IPS-NIHi7 (cell line): ENCODE results near the gene FAM25G.
"Not testable (repeated sequence)": the region's sequence is repeated elsewhere in the genome, so short reads cannot be mapped to it uniquely, and the experiment has no call there.

ENCODE experiments used
- DNase-seq: peaks from one replicate; pipeline ENCODE4 v3.0.0; 2012; ENCODE audit warnings: mixed read lengths; ENCODE audit errors: extremely low spot score

FAM25G gene

DNA sequence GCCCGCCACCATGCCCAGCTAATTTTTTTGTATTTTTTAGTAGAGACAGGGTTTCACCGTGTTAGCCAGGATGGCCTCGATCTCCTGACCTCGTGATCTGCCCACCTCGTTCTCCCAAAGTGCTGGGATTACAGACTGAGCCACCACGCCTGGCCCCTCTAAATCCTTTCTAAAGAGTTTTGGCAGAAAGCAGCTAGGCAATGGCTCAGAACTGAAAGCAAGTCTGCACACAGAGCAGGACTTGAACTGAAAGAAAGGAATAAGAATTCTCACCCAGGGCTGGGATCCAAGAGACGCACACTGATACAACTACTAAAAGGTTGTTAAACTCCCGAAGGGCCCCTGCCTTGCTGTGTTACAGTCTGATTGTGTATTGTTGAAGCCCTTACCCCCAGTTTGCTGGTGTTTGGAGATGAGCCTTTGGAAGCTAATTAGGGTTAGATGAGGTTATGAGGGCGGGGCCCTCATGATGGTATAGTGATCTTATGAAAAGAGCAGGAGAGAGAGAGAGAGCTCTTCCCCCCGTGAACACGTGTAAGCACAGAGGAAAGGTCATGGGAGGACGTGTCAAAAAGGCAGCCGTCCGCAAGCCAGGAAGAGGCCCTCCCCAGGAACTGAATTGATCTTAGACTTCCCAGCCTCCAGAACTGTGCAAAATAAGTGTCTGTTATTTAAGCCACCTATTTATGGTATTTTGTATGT, 26.1 kb downstream of the FAM25G start:
- DNase-seq: not testable (repeated sequence)

DNA sequence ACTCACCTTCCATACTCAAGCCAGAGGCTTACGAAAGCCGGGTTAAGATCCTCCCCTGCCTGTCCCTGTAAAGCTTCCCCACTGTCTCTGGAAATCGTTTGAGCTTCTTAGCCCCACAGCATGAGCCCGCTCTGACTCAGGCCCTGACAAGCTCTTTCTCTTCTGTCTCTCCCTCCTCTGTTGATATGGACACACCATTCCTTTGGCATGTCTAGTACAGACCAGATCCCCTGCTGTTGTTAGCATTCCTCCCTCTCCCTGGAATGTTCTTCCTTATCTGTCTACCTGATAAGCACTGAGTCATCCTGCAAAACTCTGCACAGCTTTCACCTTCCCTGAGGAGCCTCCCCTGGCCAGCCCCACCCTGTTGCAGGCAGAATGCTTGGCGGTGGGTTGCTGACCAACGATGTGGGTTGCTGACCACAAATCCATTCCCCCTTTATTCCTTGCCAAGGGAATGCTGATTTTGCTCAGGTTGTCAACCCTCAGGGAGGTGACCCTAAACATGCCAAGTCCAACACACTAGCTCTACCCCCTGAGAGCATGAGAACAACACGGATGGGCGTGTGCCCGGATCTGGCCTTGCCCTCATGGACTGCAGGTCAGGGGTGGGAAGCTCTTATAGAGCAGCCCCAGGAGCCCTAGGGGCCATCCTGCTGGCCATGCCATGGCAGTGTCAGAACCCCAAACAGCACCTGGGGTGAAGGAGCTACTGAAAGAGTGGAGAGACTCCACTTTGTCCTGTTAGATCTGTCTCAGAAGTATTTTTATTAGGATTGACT, 28.7 kb downstream of the FAM25G start:
- not testable (repeated sequence) for DNase-seq

GRCh38 chr10:47461261-47461687, 30.2 kb downstream of the FAM25G start:
- not testable (repeated sequence) for DNase-seq

DNA sequence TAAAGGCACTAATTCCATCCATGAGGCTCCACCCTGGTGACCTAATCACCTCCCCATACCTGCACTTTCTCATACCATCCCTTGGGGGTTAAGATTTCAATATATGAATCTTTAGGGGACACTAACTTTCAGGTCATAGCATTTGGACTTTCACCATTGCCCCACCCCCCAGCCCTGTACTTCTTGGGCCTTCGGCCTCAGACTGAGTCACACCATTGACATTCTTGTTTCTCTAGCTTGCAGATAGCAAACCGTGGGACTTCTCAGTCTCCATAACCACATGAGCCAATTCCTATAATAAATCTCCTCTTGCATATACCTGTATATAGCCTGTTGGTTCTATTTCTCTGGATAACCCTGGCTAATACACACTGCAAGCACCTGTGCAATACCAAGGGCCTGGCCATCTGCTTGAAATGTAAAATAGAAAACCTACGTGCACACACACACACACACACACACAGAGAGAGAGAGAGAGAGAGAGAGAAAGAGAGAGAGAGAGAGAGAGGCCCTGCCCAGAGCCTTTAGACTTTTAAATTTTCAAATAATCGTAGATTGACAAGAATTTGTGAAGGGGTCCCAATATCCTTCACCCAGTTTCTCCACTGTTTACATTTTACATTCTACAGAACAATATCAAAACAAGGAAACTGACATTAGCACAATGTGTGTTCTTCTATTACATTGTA, 32.9 kb downstream of the FAM25G start:
- no peak for DNase-seq

DNA sequence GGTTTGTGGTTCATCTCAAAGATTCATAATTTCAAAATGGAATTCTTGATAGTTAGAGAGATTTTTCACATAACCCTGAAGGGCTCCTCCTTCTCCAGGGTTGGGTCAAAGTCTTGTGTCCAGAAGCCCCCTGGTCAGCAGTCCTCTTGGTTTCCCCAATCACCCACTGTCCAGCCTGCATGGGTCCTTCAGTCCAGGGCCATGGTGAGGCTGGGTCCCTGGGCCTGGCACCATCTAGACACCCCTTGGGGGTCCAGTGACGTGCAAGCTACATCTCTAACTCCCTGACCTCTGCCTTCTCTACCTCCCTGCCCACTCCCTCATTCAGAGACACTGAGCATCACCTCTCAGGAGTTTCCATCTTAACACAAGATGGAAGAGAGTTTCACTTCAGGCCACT, 33.7 kb downstream of the FAM25G start:
- no peak for DNase-seq

DNA sequence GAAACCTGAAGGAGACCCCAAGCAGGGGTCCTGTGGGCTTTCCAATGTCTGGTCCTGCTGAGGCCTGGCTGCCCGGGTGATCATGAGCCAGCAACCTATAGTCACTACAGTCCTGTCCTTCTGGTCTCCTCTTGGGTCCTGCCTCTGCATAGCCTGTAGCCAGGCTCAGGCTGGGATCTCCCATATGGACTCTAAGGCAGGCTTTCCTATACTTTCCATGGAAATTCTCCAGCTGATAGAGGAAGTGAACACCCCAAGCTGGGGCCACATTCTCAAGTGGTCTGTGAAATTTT, 34.0 kb downstream of the FAM25G start:
- DNase-seq: no peak

DNA sequence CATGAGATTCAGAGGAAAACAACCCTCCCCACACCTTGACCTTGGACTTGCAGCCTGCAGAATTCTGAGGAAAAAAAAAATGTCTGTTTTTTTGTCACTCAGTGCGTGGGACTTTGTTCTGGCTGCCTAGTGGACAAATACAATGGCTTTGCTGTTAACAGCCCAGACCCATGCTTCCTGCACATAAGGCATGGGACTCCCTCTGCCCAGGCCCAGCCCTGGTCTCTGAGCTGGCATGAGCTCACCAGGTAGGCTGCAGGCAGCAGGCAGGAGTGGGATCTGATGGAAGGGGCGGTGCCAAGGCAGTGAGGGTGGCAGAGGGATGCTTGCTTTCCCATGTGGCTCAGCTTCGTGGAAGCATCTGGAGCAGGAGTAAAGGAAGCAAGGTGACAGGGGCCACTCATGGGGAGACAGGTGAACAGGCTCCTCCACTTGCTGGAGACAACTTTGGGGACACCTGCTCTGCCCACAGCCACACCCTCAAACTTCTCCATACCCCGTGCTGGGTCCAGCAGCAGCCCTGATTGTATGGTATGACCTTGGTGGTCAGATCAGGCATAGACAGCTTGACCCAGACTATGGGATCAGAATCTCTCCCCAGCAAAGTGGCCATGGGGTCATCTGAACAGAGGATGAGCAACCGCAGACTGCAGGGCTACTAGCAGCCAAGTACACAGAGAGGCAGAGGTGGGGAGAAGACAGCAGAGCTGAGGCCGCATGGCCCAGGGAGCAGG, 34.5 kb downstream of the FAM25G start:
- DNase-seq: no peak

DNA sequence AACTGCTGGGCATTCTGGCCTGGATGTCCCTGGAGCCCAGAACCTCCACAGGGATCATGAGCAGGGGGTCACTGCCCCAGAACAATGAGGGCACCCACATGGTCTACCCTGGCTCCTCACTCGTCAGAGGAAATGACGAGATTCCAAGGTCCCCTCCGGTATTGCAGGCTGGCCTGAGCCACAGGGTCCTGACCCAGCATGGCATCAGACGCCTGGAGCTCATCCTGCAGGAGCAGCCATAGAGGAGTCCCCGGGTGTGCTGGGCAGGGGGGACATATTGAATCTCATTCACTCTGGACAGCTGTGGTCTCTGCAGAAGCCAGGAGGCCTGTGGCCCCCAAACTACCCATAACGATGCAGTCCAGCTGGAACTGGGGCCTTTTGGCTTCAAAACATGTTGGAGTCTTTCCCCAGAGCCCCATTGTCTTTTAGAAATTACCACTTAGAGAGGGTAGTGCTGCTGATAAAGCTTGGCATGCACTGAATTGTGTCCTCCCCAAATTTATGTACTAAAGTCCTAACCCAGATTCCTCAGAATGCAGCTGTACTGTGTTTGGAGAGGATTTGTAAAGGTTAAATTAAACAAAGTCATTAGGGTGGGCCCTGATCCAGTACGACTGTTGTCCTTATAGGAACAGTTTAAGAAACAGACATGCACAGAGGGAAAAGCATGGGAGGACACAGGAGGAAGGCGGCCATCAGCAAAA, 35.3 kb downstream of the FAM25G start:
- no peak for DNase-seq

DNA sequence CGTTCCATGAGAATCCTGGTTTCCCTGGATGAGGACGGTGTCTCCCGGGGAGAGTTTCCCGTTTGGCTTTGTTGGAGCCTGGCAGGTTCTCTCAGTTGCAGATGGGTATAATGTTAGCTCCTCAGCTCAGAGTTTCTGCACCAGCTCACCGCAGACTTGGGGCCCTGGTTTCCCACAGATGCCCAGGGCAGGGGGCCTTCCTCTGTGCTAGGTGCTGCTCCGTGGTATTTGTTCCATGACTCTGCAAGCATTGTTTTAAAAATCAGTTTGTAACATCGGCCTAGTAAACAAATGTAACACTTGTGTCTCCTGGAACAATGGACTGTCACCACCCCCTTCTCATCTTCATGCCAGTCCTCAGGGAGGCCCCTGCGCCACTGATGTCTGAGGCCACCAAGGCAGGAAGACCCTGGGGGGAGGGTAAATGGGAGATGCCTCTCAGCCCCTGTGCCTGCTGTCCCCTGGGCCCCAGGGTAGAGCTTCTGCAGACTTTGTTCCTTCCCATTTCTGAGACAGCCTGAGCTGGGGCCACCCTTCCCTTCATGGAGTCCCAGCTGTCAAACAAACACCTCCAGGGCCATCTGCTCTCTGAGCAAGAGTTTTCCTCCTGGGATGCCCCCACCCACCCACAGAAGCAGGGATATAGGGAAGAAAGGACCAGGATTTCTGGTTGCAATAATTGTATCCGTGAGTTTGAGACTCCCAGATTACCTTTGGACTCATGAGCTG, 36.0 kb downstream of the FAM25G start:
- DNase-seq: not testable (repeated sequence)

- DNase-seq: no peak
Measured at GRCh38 chr10:47454780-47455058, 36.8 kb downstream of the FAM25G start.

- no peak for DNase-seq
Measured at GRCh38 chr10:47454008-47454779, 37.3 kb downstream of the FAM25G start.

DNA sequence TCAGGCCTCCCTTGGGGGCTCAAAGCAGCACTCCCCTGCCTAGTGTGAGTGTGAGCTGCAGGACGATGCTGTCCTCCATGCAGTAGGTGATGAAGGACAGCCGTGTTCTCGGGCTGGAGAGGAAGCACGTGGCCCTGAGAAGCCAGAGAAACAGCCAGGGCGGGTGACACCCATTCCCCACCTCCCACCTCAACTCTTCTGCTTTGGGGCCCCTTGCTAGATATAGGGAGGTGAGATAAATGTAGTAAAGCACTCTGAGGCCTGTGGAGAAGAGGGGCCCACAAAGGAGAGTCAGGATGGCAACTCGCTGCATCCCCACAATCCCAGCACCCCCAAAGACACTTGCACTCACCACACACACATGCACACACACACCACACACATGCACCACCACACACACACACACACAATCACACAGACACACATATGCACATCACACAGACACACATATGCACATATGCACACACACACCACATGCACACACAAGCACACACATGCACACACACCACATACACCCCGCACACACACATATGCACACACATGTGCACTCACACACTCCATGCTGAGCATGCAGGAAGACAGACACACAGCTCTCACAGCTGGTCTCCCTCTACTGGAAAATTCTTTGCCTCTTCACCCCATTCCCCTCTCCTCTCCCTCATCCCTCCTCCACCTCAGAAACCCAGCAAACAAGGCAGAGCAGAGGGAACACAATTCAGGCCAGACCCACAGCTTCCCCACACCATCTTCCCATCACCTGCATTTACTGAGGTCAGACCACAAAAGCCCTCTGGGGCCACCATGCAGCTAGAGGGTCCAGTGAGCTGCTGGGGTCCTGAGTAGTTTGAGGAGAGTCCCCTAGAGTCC, 38.1 kb downstream of the FAM25G start:
- no peak for DNase-seq

DNA sequence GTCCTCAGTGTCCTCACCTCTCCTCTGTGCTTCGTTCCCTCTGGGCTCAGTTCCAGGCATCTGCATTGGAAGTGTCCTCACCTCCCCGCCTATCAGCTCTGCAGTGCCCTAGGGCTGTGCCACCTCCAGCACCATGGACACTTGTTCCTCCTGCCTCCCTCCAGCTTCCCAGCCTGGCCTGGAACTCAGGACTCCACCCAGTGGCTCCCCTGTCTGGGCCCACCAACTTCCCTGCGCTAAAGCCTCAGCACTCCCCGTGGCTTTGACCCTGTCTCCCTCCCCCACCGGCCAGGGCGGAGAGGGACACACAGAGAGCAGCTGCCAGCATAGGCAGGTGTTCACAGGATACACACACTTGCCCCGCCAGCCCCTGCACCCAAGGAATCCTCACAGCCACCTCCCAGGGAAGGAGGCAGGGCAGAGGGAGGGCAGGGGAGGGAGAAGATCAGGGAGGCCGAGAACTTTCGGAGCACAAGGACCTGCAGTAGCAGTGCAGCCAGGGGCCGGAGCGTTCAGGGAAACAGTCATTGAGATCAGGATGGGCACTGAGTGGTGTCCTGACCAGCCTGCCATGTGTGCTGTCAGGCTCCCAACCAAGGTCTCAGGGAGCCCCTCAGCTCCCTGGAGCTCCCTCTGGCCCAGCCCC, 38.9 kb downstream of the FAM25G start:
- peak; percentile 34 for DNase-seq

- no peak for DNase-seq
Measured at GRCh38 chr10:47451998-47452494, 39.5 kb downstream of the FAM25G start.

DNA sequence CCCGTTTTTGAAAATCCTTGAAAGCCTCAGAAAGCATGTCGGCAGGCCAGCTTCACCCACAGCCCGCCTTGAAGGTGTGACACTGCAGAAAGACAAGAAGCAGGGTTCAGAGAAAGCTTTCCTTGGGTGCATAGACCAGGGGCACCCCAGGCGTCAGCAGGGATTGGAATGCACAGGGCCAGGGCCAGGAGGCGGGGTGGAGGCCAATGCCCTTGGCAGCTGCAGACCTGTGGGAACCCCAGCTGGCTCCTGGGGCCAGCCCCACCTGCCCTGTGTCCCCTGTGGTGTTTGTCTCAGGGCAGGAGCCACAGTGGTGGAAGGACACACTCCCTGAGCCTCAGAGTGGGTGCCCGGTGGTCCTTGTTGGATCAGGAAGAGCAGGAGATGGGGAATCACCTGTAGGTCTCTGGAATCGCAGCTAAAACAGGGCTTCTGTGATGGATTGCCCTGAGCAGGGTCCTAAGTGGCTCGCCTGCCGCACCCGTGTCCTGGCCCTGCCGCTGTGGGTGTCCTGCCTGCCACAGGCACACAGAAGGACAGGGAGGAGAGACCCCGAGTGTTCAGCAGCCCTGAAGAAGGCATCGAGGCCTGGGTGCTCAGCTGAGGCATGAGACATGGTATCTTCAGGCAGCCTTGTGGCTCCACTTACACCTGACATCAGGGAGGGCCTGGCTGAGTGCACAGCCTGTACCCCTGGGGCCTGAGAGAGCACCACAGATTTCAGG, 40.1 kb downstream of the FAM25G start:
- no peak for DNase-seq

DNA sequence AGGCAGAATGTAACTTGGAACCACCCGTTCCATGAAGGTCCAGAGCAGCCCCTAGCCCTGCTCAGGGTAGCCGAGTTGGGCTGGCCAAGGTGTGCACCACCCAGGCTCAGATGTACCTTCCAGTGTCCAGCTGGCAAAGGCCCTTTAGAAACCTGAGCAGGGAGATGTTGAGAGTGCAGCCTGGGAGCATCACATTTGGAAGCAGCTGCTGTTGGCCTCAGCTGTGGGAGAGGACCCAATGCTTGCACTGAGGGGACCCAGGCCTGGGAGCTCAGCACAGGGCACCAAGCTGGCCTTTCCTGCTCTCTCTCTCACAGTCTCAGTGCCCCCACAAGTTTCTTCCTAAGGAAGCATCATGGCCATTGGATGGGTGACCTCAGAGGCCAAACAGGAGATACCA, 41.1 kb downstream of the FAM25G start:
- no peak for DNase-seq

DNA sequence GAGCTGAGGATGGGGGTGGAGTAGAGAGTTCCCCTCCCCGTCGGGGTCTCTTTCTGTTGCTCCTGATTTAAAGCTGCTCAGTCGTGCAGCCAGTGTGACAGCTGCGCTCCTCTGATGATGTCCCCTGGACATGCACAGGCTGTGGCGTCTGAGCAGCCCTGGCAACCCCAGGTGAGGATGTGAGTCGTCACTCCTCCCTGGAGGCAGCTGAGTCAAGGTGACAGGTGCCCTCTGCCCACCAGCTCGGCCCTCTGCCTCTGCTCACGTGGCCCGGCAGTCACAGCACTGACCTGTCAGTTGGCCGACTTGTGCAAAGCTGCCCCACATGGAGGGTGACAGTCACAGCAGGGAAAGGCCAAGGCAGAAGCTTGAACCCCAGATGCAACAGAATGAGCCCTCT, 41.5 kb downstream of the FAM25G start:
- no peak for DNase-seq
